ENCODE measurements around the gene UBE3B.

GRCh38 chr12:109580272-109580671 is 102.8 kb downstream of the UBE3B start:
- no peak for TF ChIP-seq CTCF (IDR thresholded peaks at IDR 0.05)
- TF ChIP-seq POLR2AphosphoS5 (IDR thresholded peaks at IDR 0.05), result no peak
- TF ChIP-seq EP300 (IDR thresholded peaks at IDR 0.05), result no peak
- TF ChIP-seq POLR2A (IDR thresholded peaks at IDR 0.05; ENCODE audit: low read depth), result no peak
